ENCODE measurements around the gene MND1. TPM values are rescaled to one million over a fixed set of nuclear protein-coding genes. Genes with fewer than 3 reads are reported as not detected.

The MND1 gene
- total and polyA plus RNA-seq, 10 donors, result 0.76 to 10.9 (median 2.3) TPM

DNA sequence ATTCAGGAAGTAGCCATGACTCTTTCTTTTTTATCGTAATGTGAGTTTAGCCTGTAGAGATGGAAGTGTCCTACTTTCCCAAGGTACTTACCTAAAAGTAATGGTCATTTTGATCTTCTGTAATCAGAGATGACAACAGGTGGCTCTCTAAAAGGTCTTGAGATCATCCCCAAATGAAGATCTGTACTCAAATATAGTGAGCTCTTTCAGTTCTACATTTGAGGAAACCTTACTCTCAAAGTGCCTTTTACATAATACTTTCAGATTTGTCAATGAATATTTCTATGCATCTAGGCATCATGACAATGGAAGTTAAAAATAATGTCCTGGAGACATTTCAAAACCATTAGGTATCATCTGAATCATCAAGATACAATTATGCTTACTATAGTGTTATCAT, 17.2 kb upstream of the MND1 start:
- Histone ChIP-seq H3K27me3 (replicated peaks in 1 of 7) (no peaks in the 10 kb centered on the region), H3K4me3 (no peak overlapping the region), H3K9me3 (no peaks in the 10 kb centered on the region), H3K27ac (no peak overlapping the region), H3K4me1 (no peaks in the 10 kb centered on the region), H3K36me3 (peaks cover 0 to 21% (median 2%) of the 10 kb centered on the region in 6 donors)
- TF ChIP-seq, protein P1, sequence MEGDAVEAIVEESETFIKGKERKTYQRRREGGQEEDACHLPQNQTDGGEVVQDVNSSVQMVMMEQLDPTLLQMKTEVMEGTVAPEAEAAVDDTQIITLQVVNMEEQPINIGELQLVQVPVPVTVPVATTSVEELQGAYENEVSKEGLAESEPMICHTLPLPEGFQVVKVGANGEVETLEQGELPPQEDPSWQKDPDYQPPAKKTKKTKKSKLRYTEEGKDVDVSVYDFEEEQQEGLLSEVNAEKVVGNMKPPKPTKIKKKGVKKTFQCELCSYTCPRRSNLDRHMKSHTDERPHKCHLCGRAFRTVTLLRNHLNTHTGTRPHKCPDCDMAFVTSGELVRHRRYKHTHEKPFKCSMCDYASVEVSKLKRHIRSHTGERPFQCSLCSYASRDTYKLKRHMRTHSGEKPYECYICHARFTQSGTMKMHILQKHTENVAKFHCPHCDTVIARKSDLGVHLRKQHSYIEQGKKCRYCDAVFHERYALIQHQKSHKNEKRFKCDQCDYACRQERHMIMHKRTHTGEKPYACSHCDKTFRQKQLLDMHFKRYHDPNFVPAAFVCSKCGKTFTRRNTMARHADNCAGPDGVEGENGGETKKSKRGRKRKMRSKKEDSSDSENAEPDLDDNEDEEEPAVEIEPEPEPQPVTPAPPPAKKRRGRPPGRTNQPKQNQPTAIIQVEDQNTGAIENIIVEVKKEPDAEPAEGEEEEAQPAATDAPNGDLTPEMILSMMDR (IDR thresholded peaks at IDR 0.05 in 8 of 11, conservative IDR thresholded peaks at IDR 0.05 in 3 of 11), result no peak
- TF ChIP-seq POLR2AphosphoS5 (IDR thresholded peaks at IDR 0.05), result no peak
- TF ChIP-seq POLR2A (IDR thresholded peaks at IDR 0.05), result no peak
- DNase-seq, result no peak
- intact Hi-C loops (cut with DNase I; ENCODE audit: low total_unique reads), result no loop called here
- WGBS, 5 donors, result 45 to 70% (median 63%) methylated on average over 1 of the region's 1 CpG

DNA sequence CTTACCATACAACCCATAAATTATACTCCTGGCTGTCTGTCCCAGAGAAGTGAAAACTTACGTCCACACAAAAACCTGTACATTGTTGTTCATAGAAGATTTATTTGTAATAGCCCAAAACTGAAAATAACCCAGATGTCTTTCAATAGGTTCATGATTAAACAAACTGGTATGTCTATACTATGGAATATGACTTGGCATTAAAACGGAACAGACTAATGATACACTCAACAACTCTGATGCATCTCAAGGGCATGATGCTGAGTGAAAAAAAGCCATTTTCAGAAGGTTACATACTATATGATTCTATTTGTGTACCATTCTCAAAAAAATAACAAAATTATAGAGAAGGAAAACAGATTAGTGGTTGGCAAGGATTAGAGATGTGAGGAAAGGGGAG, 11.6 kb upstream of the MND1 start:
- Histone ChIP-seq H3K4me1 (peaks cover 0 to 6% (median under 1%) of the 10 kb centered on the region in 6 donors), H3K36me3 (peaks cover 0 to 12% (median 0%) of the 10 kb centered on the region in 6 donors), H3K9me3 (no peaks in the 10 kb centered on the region), H3K4me3 (no peak overlapping the region), H3K27ac (no peak overlapping the region), H3K27me3 (replicated peaks in 1 of 7) (no peaks in the 10 kb centered on the region)
- DNase-seq, result no peak
- 91 to 98% (median 95%) methylated on average over 2 of the region's 2 CpGs for WGBS, 5 donors
- TF ChIP-seq POLR2A (IDR thresholded peaks at IDR 0.05), result no peak
- TF ChIP-seq POLR2AphosphoS5 (IDR thresholded peaks at IDR 0.05), result no peak
- TF ChIP-seq, protein P1 (IDR thresholded peaks at IDR 0.05 in 8 of 11, conservative IDR thresholded peaks at IDR 0.05 in 3 of 11), result no peak
- intact Hi-C loops (cut with DNase I; ENCODE audit: low total_unique reads), result no loop called here

DNA sequence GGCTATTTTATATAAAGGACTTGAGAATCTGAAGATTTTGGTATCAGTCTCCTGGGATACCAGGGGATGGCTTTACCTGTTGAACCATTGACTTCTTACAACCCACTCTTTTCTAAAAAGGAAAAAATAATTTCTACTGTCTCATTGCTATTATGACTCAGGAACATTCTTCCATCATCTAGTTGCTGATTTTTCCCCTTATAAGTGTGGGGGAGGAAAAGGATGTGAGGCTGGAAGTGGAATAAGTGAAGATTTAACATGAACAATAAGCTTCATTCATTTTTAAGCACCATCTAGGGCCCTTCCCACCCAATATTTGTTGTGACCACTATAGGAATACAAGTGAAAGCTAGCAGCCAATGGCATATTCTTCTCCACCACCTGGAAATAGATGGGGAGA, 10.6 kb upstream of the MND1 start:
- intact Hi-C loops (cut with DNase I; ENCODE audit: low total_unique reads), result no loop called here
- H3K4me1 ChIP-seq, result peaks cover 0 to 12% (median 2%) of the 10 kb centered on the region in 6 donors
- H3K27ac ChIP-seq, result no peak overlapping the region
- DNase-seq, result no peak
- H3K4me3 ChIP-seq, result no peak overlapping the region
- no peaks in the 10 kb centered on the region for H3K9me3 ChIP-seq
- H3K36me3 ChIP-seq, result peaks cover 0 to 12% (median 0%) of the 10 kb centered on the region in 6 donors
- TF ChIP-seq, protein P1 (IDR thresholded peaks at IDR 0.05 in 8 of 11, conservative IDR thresholded peaks at IDR 0.05 in 3 of 11), result no peak
- TF ChIP-seq POLR2AphosphoS5 (IDR thresholded peaks at IDR 0.05), result no peak
- no peak for TF ChIP-seq POLR2A (IDR thresholded peaks at IDR 0.05)
- no peaks in the 10 kb centered on the region for H3K27me3 ChIP-seq (replicated peaks in 1 of 7)

DNA sequence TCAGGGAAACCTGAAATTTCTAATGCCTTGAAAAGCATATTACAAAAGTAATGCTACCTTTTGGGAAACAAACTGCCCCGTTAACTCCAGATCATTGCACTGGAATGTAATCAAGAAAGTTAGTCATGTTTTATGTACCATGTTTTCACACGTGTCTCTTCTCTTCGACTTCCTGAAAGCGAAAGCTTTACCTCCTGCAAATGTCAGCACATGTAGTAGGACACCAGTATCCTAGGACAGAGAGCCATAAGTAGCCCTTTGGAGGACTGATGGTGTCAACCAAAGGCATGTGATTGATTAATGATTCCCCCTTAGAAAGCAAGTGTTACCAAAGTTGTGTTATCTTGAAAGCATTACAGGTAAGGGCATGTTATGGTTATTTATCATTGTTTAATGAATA, 8.8 kb upstream of the MND1 start:
- TF ChIP-seq, protein P1 (IDR thresholded peaks at IDR 0.05 in 8 of 11, conservative IDR thresholded peaks at IDR 0.05 in 3 of 11), result no peak
- TF ChIP-seq POLR2A (IDR thresholded peaks at IDR 0.05), result no peak
- no peak for TF ChIP-seq POLR2AphosphoS5 (IDR thresholded peaks at IDR 0.05)
- DNase-seq, result no peak
- Histone ChIP-seq H3K4me3 (no peak overlapping the region), H3K4me1 (peaks cover 0 to 12% (median 2%) of the 10 kb centered on the region in 6 donors), H3K27ac (no peak overlapping the region), H3K9me3 (no peaks in the 10 kb centered on the region), H3K27me3 (replicated peaks in 1 of 7) (no peaks in the 10 kb centered on the region), H3K36me3 (peaks cover 0 to 5% (median 0%) of the 10 kb centered on the region in 6 donors)
- intact Hi-C loops (cut with DNase I; ENCODE audit: low total_unique reads), result no loop called here
- WGBS, 5 donors, result 72 to 89% (median 76%) methylated on average over 4 of the region's 4 CpGs
